H9 (cell line): Measurements from ENCODE around the gene VAV2. TPM values are rescaled to one million over a fixed set of nuclear protein-coding genes. Genes with fewer than 3 reads are reported as not detected.

ENCODE experiments used
- DNase-seq: peaks from one replicate; pipeline ENCODE4 v3.0.0-alpha.2; 2017
- H2AFZ ChIP-seq: one replicate; pipeline ENCODE4 v1.6.1; 2013; ENCODE audit warnings: mild to moderate bottlenecking, low read length, control low read depth, moderate library complexity
- H2AK5ac ChIP-seq: 2 replicates; pipeline ENCODE4 v1.6.1; 2013; ENCODE audit warnings: low read length, control low read depth, mixed read lengths; ENCODE audit not compliant: insufficient read length
- H2BK120ac ChIP-seq: one replicate; pipeline ENCODE4 v1.6.1; 2013; ENCODE audit warnings: low read depth, mild to moderate bottlenecking, low read length, control low read depth, inconsistent platforms; ENCODE audit not compliant: poor library complexity, severe bottlenecking
- H2BK12ac ChIP-seq: 2 replicates; pipeline ENCODE4 v1.6.1; 2013; ENCODE audit warnings: low read length, control low read depth, mixed read lengths, low read depth; ENCODE audit not compliant: insufficient read length
- H2BK15ac ChIP-seq: 2 replicates; pipeline ENCODE4 v1.6.1; 2013; ENCODE audit warnings: low read depth, low read length, control low read depth
- H2BK20ac ChIP-seq: one replicate; pipeline ENCODE4 v1.6.1; 2013; ENCODE audit warnings: low read depth, mild to moderate bottlenecking, low read length, control low read depth, inconsistent platforms; ENCODE audit not compliant: poor library complexity, severe bottlenecking
- H2BK5ac ChIP-seq: 2 replicates; pipeline ENCODE4 v1.6.1; 2013; ENCODE audit warnings: low read length, control low read depth, mixed read lengths; ENCODE audit not compliant: insufficient read length
- H3K14ac ChIP-seq: 2 replicates; pipeline ENCODE4 v1.6.1; 2013; ENCODE audit warnings: low read length, control low read depth; ENCODE audit not compliant: insufficient read depth
- H3K18ac ChIP-seq: 2 replicates; pipeline ENCODE4 v1.6.1; 2013; ENCODE audit warnings: low read depth, mild to moderate bottlenecking, mixed read lengths, low read length, control low read depth; ENCODE audit not compliant: insufficient read length
- H3K23ac ChIP-seq: 2 replicates; pipeline ENCODE4 v1.6.1; 2013; ENCODE audit warnings: low read length, control low read depth, mixed read lengths, low read depth; ENCODE audit not compliant: insufficient read length
- H3K23me2 ChIP-seq: 2 replicates; pipeline ENCODE4 v1.6.1; 2013; ENCODE audit warnings: low read depth, mild to moderate bottlenecking, mixed read lengths, low read length, control low read depth; ENCODE audit not compliant: insufficient read length, poor library complexity, severe bottlenecking
- H3K27ac ChIP-seq: 2 replicates; pipeline ENCODE4 v1.5.1; 2013; ENCODE audit warnings: low read length, control low read depth, mixed read lengths, low read depth; ENCODE audit not compliant: insufficient read length
- H3K27me3 ChIP-seq: 2 replicates; pipeline ENCODE4 v1.6.1; 2013; ENCODE audit warnings: low read length, control low read depth, inconsistent platforms; ENCODE audit not compliant: insufficient read depth
- H3K4ac ChIP-seq: 2 replicates; pipeline ENCODE4 v1.6.1; 2013; ENCODE audit warnings: low read depth, mild to moderate bottlenecking, control low read depth, inconsistent platforms, low read length, moderate library complexity
- H3K4me1 ChIP-seq: 2 replicates; pipeline ENCODE4 v1.6.1; 2013; ENCODE audit warnings: low read length, control low read depth, inconsistent platforms; ENCODE audit not compliant: insufficient read depth
- H3K4me2 ChIP-seq: 2 replicates; pipeline ENCODE4 v1.6.1; 2013; ENCODE audit warnings: low read length, control low read depth, mixed read lengths; ENCODE audit not compliant: insufficient read length, insufficient read depth
- H3K56ac ChIP-seq: 2 replicates; pipeline ENCODE4 v1.6.1; 2013; ENCODE audit warnings: low read depth, mild to moderate bottlenecking, mixed read lengths, low read length, control low read depth; ENCODE audit not compliant: insufficient read length
- H3K79me1 ChIP-seq: 2 replicates; pipeline ENCODE4 v1.6.1; 2013; ENCODE audit warnings: low read depth, mild to moderate bottlenecking, moderate library complexity, low read length, control low read depth, inconsistent platforms; ENCODE audit not compliant: insufficient read depth, poor library complexity, severe bottlenecking
- H3K79me2 ChIP-seq: 2 replicates; pipeline ENCODE4 v1.6.1; 2013; ENCODE audit warnings: low read length, control low read depth, inconsistent platforms; ENCODE audit not compliant: insufficient read depth
- H3K9ac ChIP-seq: 2 replicates; pipeline ENCODE4 v1.6.1; 2013; ENCODE audit warnings: low read length, control low read depth, mixed read lengths; ENCODE audit not compliant: insufficient read length; ENCODE audit errors: extremely low read depth
- H3K9me3 ChIP-seq: one replicate; pipeline ENCODE4 v1.6.1; 2013; ENCODE audit warnings: low read depth, low read length, inconsistent platforms; ENCODE audit not compliant: control insufficient read depth
- H3T11ph ChIP-seq: one replicate; pipeline ENCODE4 v1.6.1; 2013; ENCODE audit warnings: mild to moderate bottlenecking, low read length, control low read depth, inconsistent platforms
- H4K20me1 ChIP-seq: one replicate; pipeline ENCODE4 v1.6.1; 2013; ENCODE audit not compliant: control insufficient read depth, insufficient read length, insufficient read depth
- H4K5ac ChIP-seq: 2 replicates; pipeline ENCODE4 v1.6.1; 2013; ENCODE audit warnings: low read depth, mild to moderate bottlenecking, mixed read lengths, low read length, control low read depth; ENCODE audit not compliant: insufficient read length
- H4K8ac ChIP-seq: replicated peaks from 2 replicates; pipeline ENCODE4 v1.6.1; 2013; ENCODE audit warnings: low read length, control low read depth, mixed read lengths, low read depth; ENCODE audit not compliant: insufficient read length
- H4K91ac ChIP-seq: 2 replicates; pipeline ENCODE4 v1.6.1; 2013; ENCODE audit warnings: low read depth, mild to moderate bottlenecking, moderate library complexity, mixed read lengths, low read length, control low read depth; ENCODE audit not compliant: insufficient read length
- H3K27ac Mint-ChIP-seq, 3 experiments: 2 replicates in 2 of 3; 3 replicates in 1 of 3; pipeline ENCODE4 v1.8.0; 2020 to 2021; ENCODE audit warnings: mixed read lengths in 3 of 3, mild to moderate bottlenecking in 1 of 3, moderate library complexity in 1 of 3
- H3K27me3 Mint-ChIP-seq: 2 replicates; pipeline ENCODE4 v1.8.0; 2021; ENCODE audit warnings: low read depth, mild to moderate bottlenecking, moderate library complexity, mixed read lengths
- H3K36me3 Mint-ChIP-seq, 3 experiments: 2 replicates in 2 of 3; 3 replicates in 1 of 3; pipeline ENCODE4 v1.8.0; 2020 to 2021; ENCODE audit warnings: low read depth in 3 of 3, mixed read lengths in 3 of 3; ENCODE audit not compliant: insufficient read depth in 1 of 3
- H3K4me1 Mint-ChIP-seq, 2 experiments: 2 replicates each; pipeline ENCODE4 v1.8.0; 2020; ENCODE audit warnings: mixed read lengths in 2 of 2
- H3K4me3 Mint-ChIP-seq, 2 experiments: 2 replicates in 1 of 2; 3 replicates in 1 of 2; pipeline ENCODE4 v1.8.0; 2020 to 2021; ENCODE audit warnings: mild to moderate bottlenecking in 2 of 2, mixed read lengths in 2 of 2, moderate library complexity in 1 of 2
- H3K9me3 Mint-ChIP-seq, 2 experiments: 2 replicates in 1 of 2; 3 replicates in 1 of 2; pipeline ENCODE4 v1.8.0; 2020; ENCODE audit warnings: mild to moderate bottlenecking in 2 of 2, mixed read lengths in 2 of 2, moderate library complexity in 1 of 2
- CTCF ChIP-seq: fragments of 200-600 bp; sonication (generic); conservative IDR thresholded peaks from 3 replicates; pipeline ENCODE4 v1.8.0; 2021; ENCODE audit warnings: antibody characterized with exemption, mild to moderate bottlenecking
- WGBS: extraction: QIAGEN DNeasy Blood & Tissue Kit; methylation state at CpG from one replicate; pipeline ENCODE4 v1.1.7; 2013; ENCODE audit warnings: missing lambda C conversion rate, low lambda C conversion rate, mixed read lengths; ENCODE audit not compliant: insufficient read length; ENCODE audit errors: extremely low coverage; 5-methylcytosine and 5-hydroxymethylcytosine counted together
- total RNA-seq: library from RNA; stranded (reverse); gene quantifications from 2 replicates; pipeline ENCODE4 v1.2.1, GENCODE V29; 2021

The VAV2 gene
- total RNA-seq, 1 experiment from 2014 or later, result 58.7 TPM

- Histone ChIP-seq H3K27me3 (no peaks in the 10 kb centered on the region), H3K4ac (no peak overlapping the region), H2BK120ac (no peak overlapping the region), H3K23me2 (no peaks in the 10 kb centered on the region), H3T11ph (no peak overlapping the region), H4K91ac (no peak overlapping the region), H3K23ac (no peak overlapping the region), H3K18ac (no peak overlapping the region), H2BK20ac (no peak overlapping the region), H3K9ac (no peak overlapping the region), H2BK12ac (no peak overlapping the region), H3K27ac (no peak overlapping the region), H3K56ac (no peak overlapping the region), H3K14ac (no peak overlapping the region), H3K79me1 (no peaks in the 10 kb centered on the region), H4K20me1 (no peaks in the 10 kb centered on the region), H2BK5ac (no peak overlapping the region), H2BK15ac (no peak overlapping the region), H4K8ac (no peak overlapping the region), H2AK5ac (no peak overlapping the region), H3K9me3 (no peaks in the 10 kb centered on the region), H4K5ac (no peak overlapping the region), H3K79me2 (no peaks in the 10 kb centered on the region), H3K4me2 (no peak overlapping the region), H2AFZ (no peak overlapping the region), H3K4me1 (no peaks in the 10 kb centered on the region)
- no CpG with 5 or more reads among the region's 7 CpGs for WGBS
- no peak overlapping the region for H3K4me3 Mint-ChIP-seq
- H3K4me1 Mint-ChIP-seq, result peaks cover 2 to 6% of the 10 kb centered on the region in 2 experiments; a peak in 3 of 4 replicates
- no peak for TF ChIP-seq CTCF
- H3K27ac Mint-ChIP-seq, result no peak overlapping the region; a peak in 1 of 7 replicates
- peak; percentile 15 for DNase-seq
- H3K9me3 Mint-ChIP-seq, result peaks cover 21 to 22% of the 10 kb centered on the region in 2 experiments
- H3K36me3 Mint-ChIP-seq, result peaks cover 8 to 32% (median 16%) of the 10 kb centered on the region in 3 experiments; a peak in 6 of 7 replicates
- H3K27me3 Mint-ChIP-seq, result peaks cover 22% of the 10 kb centered on the region
Measured at GRCh38 chr9:133758228-133758627, 233.9 kb downstream of the VAV2 start.
